VCaP (cell line): ENCODE data around the gene EPHB1.

ENCODE experiments used
- H3K27ac ChIP-seq: fragments of 450-650 bp; 2 replicates; pipeline ENCODE4 v1.5.1; 2017
- CTCF ChIP-seq: fragments of 450-650 bp; conservative IDR thresholded peaks from 2 replicates; pipeline ENCODE4 v1.5.1; 2017; ENCODE audit warnings: mild to moderate bottlenecking, moderate library complexity

EPHB1 gene

GRCh38 chr3:135246027-135246426 is 451.0 kb downstream of the EPHB1 start:
- H3K27ac ChIP-seq: no peak overlapping the region
- TF ChIP-seq CTCF: peak; percentile 12; the same call in 1 of the 2 replicates

DNA sequence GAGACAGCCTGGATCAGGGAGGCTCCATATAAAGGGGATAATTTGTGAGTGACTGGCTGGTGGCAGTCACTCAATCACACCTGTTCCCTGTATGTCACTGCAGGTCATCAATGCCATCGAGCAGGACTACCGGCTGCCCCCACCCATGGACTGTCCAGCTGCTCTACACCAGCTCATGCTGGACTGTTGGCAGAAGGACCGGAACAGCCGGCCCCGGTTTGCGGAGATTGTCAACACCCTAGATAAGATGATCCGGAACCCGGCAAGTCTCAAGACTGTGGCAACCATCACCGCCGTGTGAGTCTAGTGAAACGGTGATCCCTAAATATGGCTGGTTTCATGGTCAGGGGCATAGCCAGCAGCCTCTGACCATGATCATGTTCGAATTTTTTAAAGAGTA is 453.2 kb downstream of the EPHB1 start:
- no peak overlapping the region for H3K27ac ChIP-seq
- no peak for TF ChIP-seq CTCF

DNA sequence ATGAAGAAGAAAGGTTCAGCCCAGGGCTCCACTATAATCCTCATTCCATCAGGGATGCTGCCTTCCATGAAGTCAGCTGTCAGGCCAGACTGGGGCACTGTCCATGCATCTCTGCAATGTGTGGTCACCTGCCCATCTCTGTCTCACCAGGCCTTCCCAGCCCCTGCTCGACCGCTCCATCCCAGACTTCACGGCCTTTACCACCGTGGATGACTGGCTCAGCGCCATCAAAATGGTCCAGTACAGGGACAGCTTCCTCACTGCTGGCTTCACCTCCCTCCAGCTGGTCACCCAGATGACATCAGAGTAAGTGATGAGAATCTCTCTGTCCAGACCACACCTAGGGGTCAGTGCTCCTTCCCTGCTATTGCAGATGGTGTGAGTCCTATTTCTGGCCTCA is 454.1 kb downstream of the EPHB1 start:
- TF ChIP-seq CTCF: no peak
- H3K27ac ChIP-seq: no peak overlapping the region

- no peak overlapping the region for H3K27ac ChIP-seq
- no peak for TF ChIP-seq CTCF
Observed at GRCh38 chr3:135258916-135259315, 463.9 kb downstream of the EPHB1 start.

DNA sequence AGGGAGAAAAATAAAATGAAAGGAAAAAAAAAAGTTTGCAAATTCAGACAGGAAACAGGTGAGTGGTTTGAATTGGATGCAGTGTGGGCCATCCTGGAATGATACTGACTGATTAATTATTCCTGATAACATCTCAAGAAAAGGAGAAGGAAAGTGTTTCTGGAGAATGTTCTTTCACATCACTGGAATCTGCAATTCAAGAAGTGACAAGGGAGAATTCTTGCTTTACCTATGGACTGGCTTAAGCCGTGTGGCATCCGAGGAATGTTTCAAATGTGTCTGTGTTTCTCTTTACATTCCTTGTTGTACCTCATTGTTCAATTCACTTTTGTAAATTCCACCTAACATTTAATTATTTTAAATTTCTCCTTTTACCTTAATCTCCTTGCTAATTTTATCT is 465.0 kb downstream of the EPHB1 start:
- H3K27ac ChIP-seq: no peak overlapping the region
- no peak for TF ChIP-seq CTCF

DNA sequence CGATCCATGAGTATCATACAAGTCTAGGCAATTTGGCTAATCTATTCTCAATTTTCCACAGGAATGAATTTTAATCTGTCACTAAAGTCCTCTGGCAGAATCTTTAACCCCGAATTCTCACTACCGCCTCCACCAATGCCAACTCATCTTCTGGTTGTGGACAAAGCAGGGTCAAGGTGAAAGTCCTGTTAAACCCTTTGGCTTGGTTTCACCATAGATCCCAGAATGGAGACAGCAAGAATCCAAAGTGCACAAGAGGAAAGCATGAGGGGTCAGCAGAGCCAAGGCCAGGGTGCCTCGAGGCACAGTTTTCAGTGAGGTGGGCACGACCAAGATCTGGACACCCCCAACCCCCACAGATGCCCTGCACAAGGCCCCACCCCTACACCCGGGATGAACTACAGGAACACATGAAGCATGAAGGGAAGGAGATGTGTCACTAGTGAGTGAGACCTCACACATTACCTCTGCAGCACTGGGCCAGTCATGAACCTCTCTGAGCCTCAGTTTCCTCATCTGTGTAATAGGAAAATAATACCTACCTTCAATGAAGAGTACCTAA is 466.2 kb downstream of the EPHB1 start:
- no peak for TF ChIP-seq CTCF

GRCh38 chr3:135261916-135262315 is 466.9 kb downstream of the EPHB1 start:
- no peak overlapping the region for H3K27ac ChIP-seq
- TF ChIP-seq CTCF: no peak

More for the DNA sequence above, 466.2 kb downstream of the EPHB1 start:
- no peak overlapping the region for H3K27ac ChIP-seq

- H3K27ac ChIP-seq: no peak overlapping the region
- TF ChIP-seq CTCF: no peak
Observed at GRCh38 chr3:135262441-135262840, 467.4 kb downstream of the EPHB1 start.
